HFFc6 (cell line): ENCODE measurements around the gene GPR3. TPM values are rescaled to one million over a fixed set of nuclear protein-coding genes. Genes with fewer than 3 reads are reported as not detected.

Experiments
- DNase-seq: peaks from one replicate; pipeline ENCODE4 v3.0.0-alpha.2; 2018
- H3K27ac Mint-ChIP-seq: 2 replicates; pipeline ENCODE4 v1.8.0; 2020; ENCODE audit warnings: mild to moderate bottlenecking, mixed read lengths
- H3K27me3 Mint-ChIP-seq: 2 replicates; pipeline ENCODE4 v1.8.0; 2021; ENCODE audit warnings: mild to moderate bottlenecking, moderate library complexity, mixed read lengths; ENCODE audit not compliant: insufficient read depth
- H3K36me3 Mint-ChIP-seq: 2 replicates; pipeline ENCODE4 v1.8.0; 2021; ENCODE audit warnings: low read depth, mixed read lengths
- H3K4me1 Mint-ChIP-seq: 2 replicates; pipeline ENCODE4 v1.8.0; 2020; ENCODE audit warnings: low read depth, mixed read lengths
- H3K4me3 Mint-ChIP-seq: 2 replicates; pipeline ENCODE4 v1.8.0; 2020; ENCODE audit warnings: mild to moderate bottlenecking, moderate library complexity, mixed read lengths
- H3K9me3 Mint-ChIP-seq: 2 replicates; pipeline ENCODE4 v1.8.0; 2020; ENCODE audit warnings: mild to moderate bottlenecking, mixed read lengths
- total RNA-seq, 6 experiments: library from RNA; stranded (reverse); fragmentation: NEBNext Ultra II Directional; extraction: Animal tissue kit (Norgen Biotek cat#: 25700); gene quantifications; 2 replicates in 1 of 6; 3 replicates in 5 of 6; pipeline ENCODE4 v1.2.3, GENCODE V29; 2021
- TF ChIP-seq, protein P1 (sequence below): fragments of 200-600 bp; sonication (generic); IDR thresholded peaks from 2 replicates; pipeline ENCODE4 v1.5.0; 2021; ENCODE audit warnings: antibody characterized with exemption, mild to moderate bottlenecking

The GPR3 gene
- total RNA-seq, 6 experiments from 2014 or later = 2.3 to 3.3 (median 2.9) TPM

GRCh38 chr1:27351541-27352107 is 40.8 kb upstream of the GPR3 start:
- Mint-ChIP-seq H3K9me3 (no peaks in the 10 kb centered on the region), H3K4me1 (no peaks in the 10 kb centered on the region; the same call in 1 of the 2 replicates), H3K27ac (no peak overlapping the region), H3K36me3 (peaks cover 10% of the 10 kb centered on the region; the same call in 1 of the 2 replicates), H3K4me3 (no peak overlapping the region), H3K27me3 (peaks cover 3% of the 10 kb centered on the region; the same call in 1 of the 2 replicates)
- DNase-seq = no peak
- TF ChIP-seq, protein P1, sequence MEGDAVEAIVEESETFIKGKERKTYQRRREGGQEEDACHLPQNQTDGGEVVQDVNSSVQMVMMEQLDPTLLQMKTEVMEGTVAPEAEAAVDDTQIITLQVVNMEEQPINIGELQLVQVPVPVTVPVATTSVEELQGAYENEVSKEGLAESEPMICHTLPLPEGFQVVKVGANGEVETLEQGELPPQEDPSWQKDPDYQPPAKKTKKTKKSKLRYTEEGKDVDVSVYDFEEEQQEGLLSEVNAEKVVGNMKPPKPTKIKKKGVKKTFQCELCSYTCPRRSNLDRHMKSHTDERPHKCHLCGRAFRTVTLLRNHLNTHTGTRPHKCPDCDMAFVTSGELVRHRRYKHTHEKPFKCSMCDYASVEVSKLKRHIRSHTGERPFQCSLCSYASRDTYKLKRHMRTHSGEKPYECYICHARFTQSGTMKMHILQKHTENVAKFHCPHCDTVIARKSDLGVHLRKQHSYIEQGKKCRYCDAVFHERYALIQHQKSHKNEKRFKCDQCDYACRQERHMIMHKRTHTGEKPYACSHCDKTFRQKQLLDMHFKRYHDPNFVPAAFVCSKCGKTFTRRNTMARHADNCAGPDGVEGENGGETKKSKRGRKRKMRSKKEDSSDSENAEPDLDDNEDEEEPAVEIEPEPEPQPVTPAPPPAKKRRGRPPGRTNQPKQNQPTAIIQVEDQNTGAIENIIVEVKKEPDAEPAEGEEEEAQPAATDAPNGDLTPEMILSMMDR = no peak

DNA sequence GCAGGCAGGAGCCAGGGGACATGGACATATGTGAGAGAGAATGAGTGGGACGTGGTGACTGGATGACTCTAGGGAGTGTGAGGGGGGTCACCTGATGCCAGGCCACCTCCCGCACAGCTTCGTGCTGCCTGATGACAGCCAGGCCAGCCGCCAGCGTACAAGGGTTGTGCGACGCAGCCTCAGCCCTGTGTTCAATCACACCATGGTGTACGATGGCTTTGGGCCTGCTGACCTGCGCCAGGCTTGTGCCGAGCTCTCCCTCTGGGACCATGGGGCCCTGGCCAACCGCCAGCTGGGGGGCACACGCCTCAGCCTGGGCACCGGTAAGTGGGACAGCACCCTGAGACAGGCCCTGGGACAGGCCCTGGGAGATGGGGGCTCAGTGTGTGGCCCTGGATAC is 39.3 kb upstream of the GPR3 start:
- no peak overlapping the region for H3K27ac Mint-ChIP-seq

DNA sequence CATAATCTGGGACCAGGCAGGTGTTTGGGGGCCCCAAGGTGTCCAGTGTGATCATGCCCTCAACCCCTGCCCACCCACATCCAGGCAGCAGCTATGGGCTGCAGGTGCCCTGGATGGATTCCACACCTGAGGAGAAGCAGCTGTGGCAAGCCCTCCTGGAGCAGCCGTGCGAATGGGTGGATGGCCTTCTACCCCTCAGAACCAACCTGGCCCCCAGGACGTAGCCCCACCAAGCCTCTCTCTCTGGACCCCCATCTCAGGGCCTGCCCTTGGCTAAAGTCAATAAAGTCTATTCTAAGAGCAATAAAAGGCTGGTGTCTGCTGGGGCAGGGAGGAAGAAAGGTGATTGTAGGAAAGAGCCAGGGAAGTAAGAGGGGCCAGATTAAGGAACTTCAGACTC is 38.8 kb upstream of the GPR3 start:
- TF ChIP-seq, protein P1 = no peak
- DNase-seq = no peak
- no peak overlapping the region for H3K4me3 Mint-ChIP-seq
- peaks cover 14% of the 10 kb centered on the region; the same call in 1 of the 2 replicates for H3K36me3 Mint-ChIP-seq
- no peak overlapping the region for H3K27ac Mint-ChIP-seq
- H3K9me3 Mint-ChIP-seq = no peaks in the 10 kb centered on the region
- no peaks in the 10 kb centered on the region; the same call in 1 of the 2 replicates for H3K27me3 Mint-ChIP-seq
- H3K4me1 Mint-ChIP-seq = no peaks in the 10 kb centered on the region

More for the DNA sequence above, 39.3 kb upstream of the GPR3 start:
- no peak overlapping the region for H3K4me3 Mint-ChIP-seq
- H3K27me3 Mint-ChIP-seq = no peaks in the 10 kb centered on the region; the same call in 1 of the 2 replicates
- no peaks in the 10 kb centered on the region for H3K4me1 Mint-ChIP-seq
- peaks cover 14% of the 10 kb centered on the region; the same call in 1 of the 2 replicates for H3K36me3 Mint-ChIP-seq
- no peak for DNase-seq
- no peaks in the 10 kb centered on the region for H3K9me3 Mint-ChIP-seq
- TF ChIP-seq, protein P1 = no peak

DNA sequence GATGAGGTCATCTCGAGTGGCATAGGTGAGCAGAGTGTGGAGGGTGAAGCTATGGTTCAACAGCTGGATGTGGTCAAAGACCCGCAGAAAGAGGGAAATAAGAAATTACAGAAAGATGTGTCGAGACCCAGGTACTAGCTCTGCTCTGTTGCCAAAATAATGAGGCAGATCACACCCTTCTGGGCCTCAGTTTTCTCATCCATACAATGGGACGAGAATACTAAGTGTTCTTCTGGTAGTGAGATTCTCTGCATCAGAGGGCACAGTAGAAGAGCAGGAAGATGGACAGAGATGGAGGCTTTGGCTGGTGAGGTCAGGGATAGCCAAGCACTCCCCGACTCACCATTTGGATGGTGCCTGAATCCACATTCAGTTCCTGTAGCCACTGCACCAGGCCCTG is 36.7 kb upstream of the GPR3 start:
- DNase-seq = no peak
- Mint-ChIP-seq H3K27ac (no peak overlapping the region), H3K9me3 (no peaks in the 10 kb centered on the region), H3K4me3 (no peak overlapping the region), H3K36me3 (peaks cover 28% of the 10 kb centered on the region), H3K4me1 (no peaks in the 10 kb centered on the region), H3K27me3 (no peaks in the 10 kb centered on the region; the same call in 1 of the 2 replicates)
- TF ChIP-seq, protein P1 = no peak

DNA sequence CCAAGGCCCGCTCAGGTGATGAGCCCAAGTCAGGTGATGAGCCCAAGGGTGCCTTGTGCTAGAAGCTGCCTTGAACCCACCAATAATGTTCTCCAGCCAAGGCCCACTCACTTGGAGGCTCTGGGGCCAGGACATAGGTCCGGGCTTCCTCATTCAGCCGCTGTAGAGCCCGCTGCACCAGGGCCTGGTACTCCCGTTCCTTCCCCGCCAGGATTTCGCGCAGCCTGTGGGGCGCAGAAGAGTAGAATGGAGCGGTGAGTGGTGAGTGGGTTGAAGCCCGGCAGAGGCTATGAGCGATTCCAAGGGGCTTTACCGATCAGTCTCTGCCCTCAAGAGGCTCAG is 36.2 kb upstream of the GPR3 start:
- TF ChIP-seq, protein P1 = no peak
- H3K27ac Mint-ChIP-seq = no peak overlapping the region
- no peaks in the 10 kb centered on the region for H3K4me1 Mint-ChIP-seq
- no peaks in the 10 kb centered on the region for H3K9me3 Mint-ChIP-seq
- DNase-seq = no peak
- peaks cover 28% of the 10 kb centered on the region for H3K36me3 Mint-ChIP-seq
- H3K4me3 Mint-ChIP-seq = no peak overlapping the region
- no peaks in the 10 kb centered on the region; the same call in 1 of the 2 replicates for H3K27me3 Mint-ChIP-seq
